Ovary (tissue), 3 donors: Measurements from ENCODE around the gene PGPEP1.

Source experiments
- CTCF ChIP-seq, 3 donors: fragments of 450-650 bp in 2 of 3; fragments of 200-600 bp in 1 of 3; IDR thresholded peaks; one replicate each; pipeline versions ENCODE4 v1.5.1 to v1.8.0; 2016 to 2022; ENCODE audit warnings: antibody characterized with exemption in 3 of 3, mild to moderate bottlenecking in 1 of 3
- EP300 ChIP-seq: sonication (generic); formaldehyde crosslinking; IDR thresholded peaks from one replicate; pipeline ENCODE4 v1.6.1; 2017; ENCODE audit warnings: antibody characterized with exemption
- POLR2A ChIP-seq: fragments of 450-650 bp; IDR thresholded peaks from one replicate; pipeline ENCODE4 v1.6.1; 2017; ENCODE audit warnings: antibody characterized with exemption, mild to moderate bottlenecking, moderate library complexity
- donor health status: DM: no; HTN: no; CAD: no.

- TF ChIP-seq CTCF (IDR thresholded peaks at IDR 0.05) (no peak), POLR2A (no peak), EP300 (no peak)
These were observed 6.7 kb upstream of the PGPEP1 start for GRCh38 chr19:18333680-18334079.
